ENCODE data around the gene TSPAN15.
A peak's percentile ranks its signal among the peaks of the same experiment; 100 is the strongest.

The TSPAN15 gene

GRCh38 chr10:69489506-69490090, 38.3 kb downstream of the TSPAN15 start:
- DNase-seq: no peak

- no peak for DNase-seq
Measured at GRCh38 chr10:69490876-69491275, 39.6 kb downstream of the TSPAN15 start.

GRCh38 chr10:69491611-69492010, 40.3 kb downstream of the TSPAN15 start:
- DNase-seq: no peak

DNA sequence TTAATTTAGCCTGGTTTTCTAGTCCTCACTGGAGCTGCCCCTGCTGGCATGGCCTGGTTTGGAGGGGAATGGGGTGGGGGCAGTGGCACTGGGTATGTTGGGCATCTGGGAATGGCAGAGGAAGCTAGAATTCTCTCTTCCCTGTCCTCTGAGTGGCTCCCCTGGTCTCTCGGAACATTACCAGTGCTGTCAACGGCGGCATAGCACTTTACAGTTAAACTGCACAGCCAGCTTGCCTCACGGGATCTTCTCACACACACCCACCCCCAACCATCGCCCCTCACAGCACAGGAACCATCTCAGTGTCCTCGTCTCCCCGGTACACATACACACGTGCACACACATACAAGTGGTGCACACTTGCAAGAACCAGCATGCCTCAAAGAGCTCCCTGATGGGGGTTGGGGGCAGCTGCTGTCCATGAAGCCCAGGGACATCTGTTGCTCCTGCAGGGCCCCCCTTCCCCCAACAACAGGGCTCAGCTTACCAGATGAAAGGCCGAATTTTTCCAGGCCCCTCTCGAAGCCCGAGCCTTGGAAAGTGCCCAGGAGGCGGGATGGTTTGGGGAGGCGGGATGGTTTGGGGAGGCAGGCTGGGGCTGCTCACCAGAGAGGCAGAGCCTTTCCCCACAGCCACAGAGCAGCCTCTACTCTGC, 41.0 kb downstream of the TSPAN15 start:
- DNase-seq: peak in 1 of 2 experiments; percentile 41

- peak in 1 of 2 experiments; percentile 55 for DNase-seq
Measured at GRCh38 chr10:69492746-69493462, 41.6 kb downstream of the TSPAN15 start.

DNA sequence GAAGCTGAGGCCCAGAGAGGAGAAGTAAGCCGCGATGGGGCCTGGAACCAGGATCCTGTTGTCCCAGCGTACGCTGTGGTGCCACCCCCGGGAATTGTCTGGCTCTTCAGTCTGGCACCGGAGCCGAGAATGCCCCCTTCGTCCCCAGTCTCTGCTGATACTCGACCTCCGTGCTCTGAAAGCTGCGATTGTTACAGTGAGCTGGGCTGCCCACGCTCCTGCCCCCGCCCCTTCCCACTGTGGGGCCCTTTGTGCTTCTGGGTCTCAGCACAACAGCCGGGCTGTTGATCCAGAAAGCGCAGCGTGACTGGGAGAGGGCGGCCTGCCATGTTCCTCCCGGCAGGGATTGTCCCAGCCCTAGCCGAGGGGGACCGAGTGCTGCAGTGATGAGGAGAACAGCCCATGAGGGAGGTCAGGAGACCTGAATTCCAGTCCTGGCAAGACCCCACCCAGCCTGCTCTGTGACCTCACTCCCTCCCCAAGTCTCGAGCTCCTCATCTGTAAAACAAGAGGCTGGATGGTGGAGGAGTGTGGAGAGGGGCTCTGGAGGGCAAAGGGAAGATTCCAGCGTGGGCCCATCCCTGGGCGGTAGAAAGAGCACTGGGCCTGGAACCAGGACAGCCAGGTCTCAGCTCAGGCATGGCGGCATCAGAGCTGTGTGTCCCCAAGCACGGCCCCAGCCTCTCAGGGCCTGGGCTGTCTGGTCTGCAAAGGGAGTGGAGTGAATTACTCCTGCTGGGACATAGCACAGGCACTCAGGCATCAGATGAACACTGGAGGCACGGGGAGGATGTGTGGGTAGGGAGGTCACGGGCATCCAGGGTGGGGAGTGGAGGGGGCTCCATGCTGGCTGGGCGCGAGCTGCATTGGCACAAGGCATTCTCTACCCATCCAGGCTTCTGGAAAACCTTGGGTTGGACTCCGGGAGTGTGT, 43.6 kb downstream of the TSPAN15 start:
- no peak for DNase-seq

DNA sequence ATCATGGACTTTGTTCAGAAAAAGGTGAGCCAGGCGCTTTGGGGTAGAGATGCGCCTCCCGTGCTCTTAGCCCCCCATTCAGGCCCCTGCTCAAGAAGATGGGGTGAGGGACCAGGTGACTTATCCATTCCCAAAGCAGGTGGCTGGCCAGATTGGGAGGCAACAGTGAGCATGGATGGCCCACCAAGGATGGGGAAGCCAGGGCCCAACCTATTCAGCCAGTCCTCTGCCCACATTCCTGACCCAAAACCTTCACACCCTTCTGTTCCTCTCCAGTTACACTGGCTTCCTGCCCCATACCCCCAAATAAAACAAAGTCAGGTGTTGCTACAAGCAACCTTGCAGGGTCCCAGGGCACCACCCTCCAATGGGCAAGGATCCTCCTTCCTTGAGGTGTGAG, 44.4 kb downstream of the TSPAN15 start:
- DNase-seq: no peak

- DNase-seq: peak in 1 of 2 experiments; percentile 78
Measured at GRCh38 chr10:69496352-69497230, 45.3 kb downstream of the TSPAN15 start.

GRCh38 chr10:69497231-69497561, 45.9 kb downstream of the TSPAN15 start:
- DNase-seq: no peak

DNA sequence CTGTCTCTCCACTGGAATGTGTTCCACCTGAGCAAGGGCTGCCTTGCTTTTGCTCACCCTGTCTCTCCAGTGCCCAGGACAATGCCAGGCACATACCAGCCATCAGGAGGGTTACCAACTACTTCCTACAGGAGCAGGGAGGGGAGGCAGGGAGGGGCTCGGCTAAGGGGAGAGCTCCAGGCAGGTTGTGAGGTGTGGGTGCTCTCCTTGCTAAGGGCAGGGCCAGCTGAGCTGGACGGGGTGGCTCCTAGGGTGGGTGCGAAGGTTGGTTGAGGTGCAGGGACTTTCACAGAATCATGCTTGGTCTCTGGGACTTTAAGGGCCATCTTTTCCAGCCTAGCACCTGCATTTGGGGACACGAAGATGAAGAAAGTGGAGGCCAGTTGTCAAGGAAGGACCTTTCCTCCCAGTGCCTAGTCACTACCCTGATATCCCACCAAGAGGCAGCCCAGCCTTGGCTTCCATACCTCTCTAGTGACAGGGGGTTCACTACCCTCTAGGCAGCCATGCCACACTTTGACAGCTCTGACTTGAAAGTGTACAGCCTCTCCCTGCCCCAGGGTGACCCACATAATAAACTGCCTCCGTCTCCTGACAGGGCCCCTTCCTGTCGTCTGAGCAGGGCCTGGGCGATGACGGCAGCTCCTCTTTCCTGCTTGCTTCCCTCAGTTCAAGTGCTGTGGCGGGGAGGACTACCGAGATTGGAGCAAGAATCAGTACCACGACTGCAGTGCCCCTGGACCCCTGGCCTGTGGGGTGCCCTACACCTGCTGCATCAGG, 46.5 kb downstream of the TSPAN15 start:
- DNase-seq: no peak

DNA sequence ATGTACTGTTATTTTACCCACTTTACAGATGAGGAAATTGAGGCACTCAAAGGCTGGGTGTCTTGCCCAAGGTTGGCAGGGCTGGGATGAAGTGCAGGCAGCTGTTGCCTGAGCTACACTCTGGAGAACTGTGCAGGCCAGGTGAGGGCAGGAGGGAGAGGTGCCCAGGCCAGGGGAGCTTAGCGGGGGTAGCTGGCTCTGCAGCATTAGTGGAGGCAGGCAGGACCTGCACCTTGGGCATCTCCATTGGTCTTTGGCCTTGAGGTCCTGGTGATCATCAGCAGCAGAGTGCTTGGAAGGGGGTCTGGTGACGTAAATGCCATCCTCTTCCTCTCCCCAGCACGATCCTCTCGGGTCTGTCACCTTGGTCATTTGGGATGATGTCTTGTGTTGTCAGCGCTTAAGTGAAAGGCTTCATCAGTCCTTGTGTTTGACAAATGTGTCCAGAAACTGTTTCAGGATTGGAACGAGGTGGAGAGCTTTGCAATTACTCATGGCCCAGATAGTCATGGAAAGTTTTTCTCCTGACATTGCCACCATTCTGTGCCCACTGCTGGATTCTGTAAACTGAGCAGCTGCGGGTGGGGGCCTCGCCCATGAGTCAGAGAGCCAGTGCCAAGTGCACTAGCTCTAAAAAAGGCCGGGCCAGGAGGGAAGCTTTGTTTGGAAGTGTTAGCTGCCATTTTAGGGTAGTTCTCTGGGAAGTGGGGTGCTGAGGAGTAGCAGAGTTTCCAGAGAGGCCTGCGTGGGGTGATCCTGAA, 47.6 kb downstream of the TSPAN15 start:
- DNase-seq: no peak

- DNase-seq: no peak
Measured at GRCh38 chr10:69499726-69500689, 48.7 kb downstream of the TSPAN15 start.

GRCh38 chr10:69500864-69501468, 49.7 kb downstream of the TSPAN15 start:
- DNase-seq: no peak

GRCh38 chr10:69501657-69502056, 50.4 kb downstream of the TSPAN15 start:
- DNase-seq: no peak

GRCh38 chr10:69502589-69502988, 51.3 kb downstream of the TSPAN15 start:
- no peak for DNase-seq

DNA sequence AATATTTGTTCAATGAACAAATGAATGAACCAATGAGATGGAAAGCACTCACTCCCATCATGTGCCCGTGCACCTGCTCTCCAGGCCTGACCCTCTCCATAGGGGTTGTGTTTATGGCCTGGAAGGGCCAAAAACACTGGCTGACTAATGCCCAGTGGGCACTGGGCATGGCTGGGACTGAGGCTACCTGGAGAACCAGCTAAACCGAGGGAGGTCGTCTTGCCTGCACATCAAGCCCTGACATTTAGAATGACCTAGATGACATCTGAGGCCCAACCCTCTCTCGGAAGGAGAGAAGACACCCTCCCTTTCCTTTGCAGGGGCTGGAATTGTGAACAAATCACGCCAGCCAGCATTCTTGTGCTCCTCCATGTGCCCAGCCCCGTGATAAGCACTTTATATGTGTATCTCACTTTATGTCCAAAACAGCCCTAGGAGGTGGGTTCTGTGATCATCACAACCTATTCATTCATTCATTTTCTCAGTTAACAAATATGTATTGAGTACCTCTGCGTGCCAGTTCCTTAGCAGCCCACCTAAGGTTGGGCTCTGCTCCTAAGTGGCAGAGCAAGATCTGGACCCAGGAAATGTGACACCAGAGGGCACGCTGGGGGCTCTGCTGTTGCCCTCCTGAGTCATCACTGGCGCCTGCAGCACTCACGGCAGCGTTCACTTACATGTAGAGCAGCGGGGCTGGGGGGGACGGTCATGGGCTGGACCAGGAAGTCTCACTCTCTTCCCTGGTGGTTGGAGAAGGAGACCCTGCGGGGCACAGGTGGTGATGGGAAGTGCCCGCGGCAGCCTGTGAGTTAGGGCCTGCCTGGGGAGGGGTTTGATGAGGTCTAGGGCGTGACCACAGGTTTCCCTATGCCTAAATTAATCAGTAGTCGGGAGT, 52.0 kb downstream of the TSPAN15 start:
- DNase-seq: no peak

GRCh38 chr10:69503896-69504265, 52.6 kb downstream of the TSPAN15 start:
- no peak for DNase-seq
